ENCODE measurements around the gene PGM1.

The PGM1 gene

GRCh38 chr1:63633281-63633680, 40.1 kb downstream of the PGM1 start:
- DNase-seq (ENCODE audit: low read depth, low spot score) = no peak

- peak; percentile 78 for DNase-seq (ENCODE audit: low read depth, low spot score)
Observed at GRCh38 chr1:63634471-63634870, 41.3 kb downstream of the PGM1 start.

GRCh38 chr1:63635681-63636080, 42.5 kb downstream of the PGM1 start:
- DNase-seq (ENCODE audit: low read depth, low spot score) = peak; percentile 76

- DNase-seq (ENCODE audit: low read depth, low spot score) = no peak
Observed at GRCh38 chr1:63636192-63637105, 43.2 kb downstream of the PGM1 start.

- DNase-seq (ENCODE audit: low read depth, low spot score) = no peak
Observed at GRCh38 chr1:63638471-63638870, 45.3 kb downstream of the PGM1 start.

- no peak for DNase-seq (ENCODE audit: low read depth, low spot score)
Observed at GRCh38 chr1:63638875-63639274, 45.7 kb downstream of the PGM1 start.

GRCh38 chr1:63640633-63641567, 47.7 kb downstream of the PGM1 start:
- DNase-seq (ENCODE audit: low read depth, low spot score) = no peak

GRCh38 chr1:63641615-63642014, 48.4 kb downstream of the PGM1 start:
- DNase-seq (ENCODE audit: low read depth, low spot score) = no peak

- DNase-seq (ENCODE audit: low read depth, low spot score) = no peak
Observed at GRCh38 chr1:63642901-63643300, 49.7 kb downstream of the PGM1 start.

- DNase-seq (ENCODE audit: low read depth, low spot score) = no peak
Observed at GRCh38 chr1:63643517-63643916, 50.3 kb downstream of the PGM1 start.

GRCh38 chr1:63643926-63644325, 50.7 kb downstream of the PGM1 start:
- peak; percentile 48 for DNase-seq (ENCODE audit: low read depth, low spot score)

- no peak for DNase-seq (ENCODE audit: low read depth, low spot score)
Observed at GRCh38 chr1:63645317-63645716, 52.1 kb downstream of the PGM1 start.

GRCh38 chr1:63648689-63649088, 55.5 kb downstream of the PGM1 start:
- no peak for DNase-seq (ENCODE audit: low read depth, low spot score)

GRCh38 chr1:63651161-63651701, 58.0 kb downstream of the PGM1 start:
- DNase-seq (ENCODE audit: low read depth, low spot score) = peak; percentile 39

GRCh38 chr1:63653976-63654375, 60.8 kb downstream of the PGM1 start:
- DNase-seq (ENCODE audit: low read depth, low spot score) = no peak

GRCh38 chr1:63659448-63659847, 66.2 kb downstream of the PGM1 start:
- DNase-seq (ENCODE audit: low read depth, low spot score) = no peak

GRCh38 chr1:63662056-63662836, 69.0 kb downstream of the PGM1 start:
- DNase-seq (ENCODE audit: low read depth, low spot score) = peak; percentile 80

GRCh38 chr1:63662841-63663240, 69.6 kb downstream of the PGM1 start:
- DNase-seq (ENCODE audit: low read depth, low spot score) = peak; percentile 63

GRCh38 chr1:63663301-63663700, 70.1 kb downstream of the PGM1 start:
- DNase-seq (ENCODE audit: low read depth, low spot score) = peak; percentile 36

GRCh38 chr1:63663873-63664272, 70.7 kb downstream of the PGM1 start:
- no peak for DNase-seq (ENCODE audit: low read depth, low spot score)

GRCh38 chr1:63664742-63665141, 71.5 kb downstream of the PGM1 start:
- DNase-seq (ENCODE audit: low read depth, low spot score) = no peak

All from astrocyte of the hippocampus (primary cell).